ENCODE measurements around the gene GTPBP1.

- TF ChIP-seq CTCF (IDR thresholded peaks at IDR 0.05) (no peak), POLR2A (IDR thresholded peaks at IDR 0.05) (no peak)
Observed at GRCh38 chr22:38710351-38710750, 4.6 kb downstream of the GTPBP1 start.
